Measurements from ENCODE around the gene KBTBD12.

KBTBD12 gene

GRCh38 chr3:127959041-127959440 is 44.0 kb downstream of the KBTBD12 start:
- no peak for TF ChIP-seq CTCF (IDR thresholded peaks at IDR 0.05; ENCODE audit: extremely low read depth, missing control alignments)
- DNase-seq (ENCODE audit: low spot score), result no peak

GRCh38 chr3:127959873-127960272 is 44.8 kb downstream of the KBTBD12 start:
- peak; percentile 60 for TF ChIP-seq CTCF (IDR thresholded peaks at IDR 0.05; ENCODE audit: extremely low read depth, missing control alignments)
- peak; percentile 36 for DNase-seq (ENCODE audit: low spot score)

- TF ChIP-seq CTCF (IDR thresholded peaks at IDR 0.05; ENCODE audit: extremely low read depth, missing control alignments), result no peak
These were observed 45.5 kb downstream of the KBTBD12 start for GRCh38 chr3:127960421-127960965.

GRCh38 chr3:127961124-127961523 is 46.1 kb downstream of the KBTBD12 start:
- no peak for TF ChIP-seq CTCF (IDR thresholded peaks at IDR 0.05; ENCODE audit: extremely low read depth, missing control alignments)

More at GRCh38 chr3:127960421-127960965, 45.5 kb downstream of the KBTBD12 start:
- no peak for DNase-seq (ENCODE audit: low spot score)

GRCh38 chr3:127961963-127962362 is 46.9 kb downstream of the KBTBD12 start:
- no peak for DNase-seq (ENCODE audit: low spot score)
- TF ChIP-seq CTCF (IDR thresholded peaks at IDR 0.05; ENCODE audit: extremely low read depth, missing control alignments), result no peak

More at GRCh38 chr3:127961124-127961523, 46.1 kb downstream of the KBTBD12 start:
- DNase-seq (ENCODE audit: low spot score), result no peak

GRCh38 chr3:127962937-127963336 is 47.9 kb downstream of the KBTBD12 start:
- DNase-seq (ENCODE audit: low spot score), result no peak
- no peak for TF ChIP-seq CTCF (IDR thresholded peaks at IDR 0.05; ENCODE audit: extremely low read depth, missing control alignments)

GRCh38 chr3:127964053-127964452 is 49.0 kb downstream of the KBTBD12 start:
- TF ChIP-seq CTCF (IDR thresholded peaks at IDR 0.05; ENCODE audit: extremely low read depth, missing control alignments), result no peak
- no peak for DNase-seq (ENCODE audit: low spot score)
